AG08395 (cell line): ENCODE data around the gene OS9.
"Not testable (repeated sequence)": the region's sequence is repeated elsewhere in the genome, so short reads cannot be mapped to it uniquely, and the experiment has no call there.

Experiments used
- DNase-seq: peaks from one replicate; pipeline ENCODE4 v3.0.0; 2012; ENCODE audit warnings: mixed read lengths, low spot score

Gene OS9, protein sequence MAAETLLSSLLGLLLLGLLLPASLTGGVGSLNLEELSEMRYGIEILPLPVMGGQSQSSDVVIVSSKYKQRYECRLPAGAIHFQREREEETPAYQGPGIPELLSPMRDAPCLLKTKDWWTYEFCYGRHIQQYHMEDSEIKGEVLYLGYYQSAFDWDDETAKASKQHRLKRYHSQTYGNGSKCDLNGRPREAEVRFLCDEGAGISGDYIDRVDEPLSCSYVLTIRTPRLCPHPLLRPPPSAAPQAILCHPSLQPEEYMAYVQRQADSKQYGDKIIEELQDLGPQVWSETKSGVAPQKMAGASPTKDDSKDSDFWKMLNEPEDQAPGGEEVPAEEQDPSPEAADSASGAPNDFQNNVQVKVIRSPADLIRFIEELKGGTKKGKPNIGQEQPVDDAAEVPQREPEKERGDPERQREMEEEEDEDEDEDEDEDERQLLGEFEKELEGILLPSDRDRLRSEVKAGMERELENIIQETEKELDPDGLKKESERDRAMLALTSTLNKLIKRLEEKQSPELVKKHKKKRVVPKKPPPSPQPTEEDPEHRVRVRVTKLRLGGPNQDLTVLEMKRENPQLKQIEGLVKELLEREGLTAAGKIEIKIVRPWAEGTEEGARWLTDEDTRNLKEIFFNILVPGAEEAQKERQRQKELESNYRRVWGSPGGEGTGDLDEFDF

GRCh38 chr12:57693659-57694458, at the start of gene OS9:
Gene OS9, plus strand, starts transcription at chr12:57694132. Its CDS starts 30 bp downstream, at chr12:57694162.
- DNase-seq: peak; percentile 100

- not testable (repeated sequence) for DNase-seq
These were observed 47.8 kb upstream of the OS9 start for GRCh38 chr12:57645990-57646658.

DNA sequence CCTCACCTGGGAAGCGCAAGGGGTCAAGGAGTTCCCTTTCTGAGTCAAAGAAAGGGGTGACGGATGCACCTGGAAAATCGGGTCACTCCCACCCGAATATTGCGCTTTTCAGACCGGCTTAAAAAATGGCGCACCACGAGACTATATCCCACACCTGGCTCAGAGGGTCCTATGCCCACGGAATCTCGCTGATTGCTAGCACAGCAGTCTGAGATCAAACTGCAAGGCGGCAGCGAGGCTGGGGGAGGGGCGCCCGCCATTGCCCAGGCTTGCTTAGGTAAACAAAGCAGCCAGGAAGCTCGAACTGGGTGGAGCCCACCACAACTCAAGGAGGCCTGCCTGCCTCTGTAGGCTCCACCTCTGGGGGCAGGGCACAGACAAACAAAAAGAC, 47.3 kb upstream of the OS9 start:
- not testable (repeated sequence) for DNase-seq

- DNase-seq: no peak
These were observed 39.9 kb upstream of the OS9 start for GRCh38 chr12:57654042-57654441.

DNA sequence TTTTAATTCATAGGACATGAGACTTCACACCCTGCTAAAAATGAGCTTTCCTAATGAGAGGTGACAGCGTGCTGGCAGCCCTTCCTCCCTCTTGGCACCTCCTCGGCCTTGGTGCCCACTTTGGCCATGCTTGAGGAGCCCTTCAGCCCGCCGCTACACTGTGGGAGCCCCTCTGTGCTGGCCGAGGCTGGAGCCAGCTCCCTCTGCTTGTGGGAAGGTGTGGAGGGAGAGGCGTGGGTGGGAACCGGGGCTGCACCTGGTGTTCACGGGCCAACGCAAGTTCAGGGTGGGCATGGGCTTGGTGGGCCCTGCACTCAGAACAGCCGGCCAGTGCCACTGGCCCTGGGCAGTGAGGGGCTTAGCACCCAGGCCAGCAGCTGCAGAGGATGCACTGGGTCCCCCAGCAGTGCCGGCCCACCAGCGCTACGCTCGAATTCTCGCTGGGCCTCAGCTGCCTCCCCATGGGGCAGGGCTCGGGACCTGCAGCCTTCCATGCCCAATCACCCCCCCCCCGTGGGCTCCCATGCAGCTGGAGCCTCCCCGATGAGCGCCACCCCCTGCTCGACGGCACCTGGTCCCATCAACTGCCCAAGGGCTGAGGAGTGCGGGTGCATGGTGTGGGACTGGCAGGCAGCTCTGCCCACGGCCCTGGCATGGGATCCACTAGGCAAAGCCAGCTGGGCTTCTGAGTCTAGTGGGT, 38.2 kb upstream of the OS9 start:
- DNase-seq: no peak

- DNase-seq: not testable (repeated sequence)
These were observed 37.5 kb upstream of the OS9 start for GRCh38 chr12:57656408-57656807.

- no peak for DNase-seq
These were observed 36.2 kb upstream of the OS9 start for GRCh38 chr12:57657744-57658143.

GRCh38 chr12:57658890-57659289, 35.0 kb upstream of the OS9 start:
- DNase-seq: no peak

- DNase-seq: no peak
These were observed 32.6 kb upstream of the OS9 start for GRCh38 chr12:57661376-57661775.

DNA sequence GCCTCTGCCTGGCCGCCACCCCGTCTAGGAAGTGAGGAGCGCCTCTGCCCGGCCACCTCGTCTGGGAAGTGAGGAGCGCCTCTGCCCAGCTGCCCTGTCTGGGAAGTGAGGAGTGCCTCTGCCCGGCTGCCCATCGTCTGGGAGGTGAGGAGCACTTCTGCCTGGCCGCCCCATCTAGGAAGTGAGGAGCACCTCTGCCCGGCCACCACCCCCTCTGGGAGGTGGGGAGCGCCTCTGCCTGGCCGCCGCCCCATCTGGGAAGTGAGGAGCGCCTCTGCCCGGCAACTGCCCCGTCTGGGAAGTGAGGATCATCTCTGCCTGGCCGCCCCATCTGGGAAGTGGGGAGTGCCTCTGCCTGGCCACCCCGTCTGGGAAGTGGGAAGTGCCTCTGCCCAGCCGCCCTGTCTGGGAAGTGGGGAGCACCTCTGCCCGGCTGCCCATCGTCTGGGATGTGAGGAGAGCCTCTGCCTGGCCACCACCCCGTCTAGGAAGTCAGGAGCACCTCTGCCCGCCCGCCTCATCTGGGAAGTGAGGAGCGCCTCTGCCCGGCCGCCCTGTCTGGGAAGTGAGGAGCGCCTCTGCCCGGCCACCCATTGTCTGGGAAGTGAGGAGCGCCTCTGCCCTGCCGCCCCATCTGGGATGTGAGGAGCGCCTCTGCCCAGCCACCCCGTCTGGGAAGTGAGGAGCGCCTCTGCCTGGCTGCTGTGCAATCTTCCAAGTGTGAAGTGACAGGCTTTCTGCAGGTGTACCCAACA, 28.7 kb upstream of the OS9 start:
- DNase-seq: not testable (repeated sequence)

GRCh38 chr12:57666897-57667296, 27.0 kb upstream of the OS9 start:
- DNase-seq: no peak

DNA sequence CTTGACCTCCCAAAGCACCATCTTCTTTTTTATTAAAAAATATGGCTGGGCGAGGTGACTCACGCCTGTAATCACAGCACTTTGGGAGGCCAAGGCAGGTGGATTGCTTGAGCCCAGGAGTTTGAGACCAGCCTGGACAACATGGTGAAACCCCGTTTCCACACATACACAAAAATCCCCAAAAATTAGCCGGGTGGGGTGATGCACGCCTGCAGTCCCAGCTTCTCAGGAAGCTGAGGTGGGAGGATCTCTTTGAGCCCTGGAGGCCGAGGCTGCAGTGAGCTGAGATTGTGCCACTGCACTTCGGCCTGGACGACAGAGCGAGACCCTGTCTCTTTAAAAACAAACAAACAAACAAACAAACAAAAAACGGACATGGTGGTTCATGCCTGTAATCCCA, 24.2 kb upstream of the OS9 start:
- not testable (repeated sequence) for DNase-seq

- DNase-seq: not testable (repeated sequence)
These were observed 22.1 kb upstream of the OS9 start for GRCh38 chr12:57671811-57672210.

DNA sequence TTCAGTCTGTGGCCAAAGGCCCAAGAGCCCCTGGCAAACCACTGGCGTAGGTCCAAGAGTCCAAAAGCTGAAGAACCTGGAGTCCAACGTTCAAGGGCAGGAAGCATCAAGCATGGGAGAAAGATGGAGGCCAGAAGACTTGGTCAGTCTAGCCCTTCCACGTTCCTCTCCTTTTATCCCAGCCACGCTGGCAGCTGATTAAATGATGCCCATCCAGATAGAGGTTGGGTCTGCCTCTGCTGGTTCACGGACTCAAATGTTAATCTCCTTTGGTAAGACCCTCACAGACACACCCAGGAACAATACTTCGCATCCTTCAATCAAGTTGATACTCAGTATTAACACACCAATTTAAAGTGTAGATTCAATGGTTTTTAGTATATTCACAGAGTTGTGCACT, 21.1 kb upstream of the OS9 start:
- no peak for DNase-seq

GRCh38 chr12:57674691-57675090, 19.2 kb upstream of the OS9 start:
- DNase-seq: no peak

- not testable (repeated sequence) for DNase-seq
These were observed 16.0 kb upstream of the OS9 start for GRCh38 chr12:57677947-57678346.

- no peak for DNase-seq
These were observed 14.2 kb upstream of the OS9 start for GRCh38 chr12:57679697-57680096.

DNA sequence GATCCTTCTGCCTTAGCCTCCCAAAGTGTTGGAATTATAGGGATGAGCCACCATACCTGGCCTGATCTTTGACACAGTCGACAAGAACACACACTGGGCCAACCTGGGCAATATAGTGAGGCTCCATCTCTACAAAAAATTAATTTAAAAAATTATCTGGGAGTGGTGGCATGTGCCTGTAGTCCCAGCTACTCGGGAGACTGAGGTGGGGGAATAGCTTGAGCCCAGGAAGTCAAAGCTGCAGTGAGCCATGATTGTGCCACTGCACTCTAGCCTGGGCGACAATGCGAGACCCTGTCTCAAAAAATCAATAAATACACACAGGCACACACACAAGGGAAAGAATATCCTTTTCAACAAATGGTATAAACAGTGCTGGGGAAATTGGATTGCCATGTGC, 6.1 kb upstream of the OS9 start:
- no peak for DNase-seq

- DNase-seq: no peak
These were observed 5.0 kb upstream of the OS9 start for GRCh38 chr12:57688931-57689330.

- DNase-seq: no peak
These were observed 1.4 kb upstream of the OS9 start for GRCh38 chr12:57692500-57692899.

- no peak for DNase-seq
These were observed 644 bp upstream of the OS9 start for GRCh38 chr12:57693317-57693658.
